Measurements from ENCODE around the gene NUDT3.

- TF ChIP-seq CTCF (IDR thresholded peaks at IDR 0.05; ENCODE audit: low read depth, low read length) (no peak), EZH2phosphoT487 (IDR thresholded peaks at IDR 0.05; ENCODE audit: low read depth) (no peak)
These were observed 4.0 kb upstream of the NUDT3 start for GRCh38 chr6:34396518-34396917.

All from OCI-LY3 (cell line).